Erythroblast (primary cell): ENCODE measurements around the gene RIC1.

Experiments
- GATA1 ChIP-seq: IDR thresholded peaks from 2 replicates; pipeline ENCODE4 v1.6.1; 2011; ENCODE audit warnings: low read depth, mild to moderate bottlenecking, control low read depth, low read length, moderate library complexity
- POLR2A ChIP-seq: IDR thresholded peaks from 2 replicates; pipeline ENCODE4 v1.6.1; 2011; ENCODE audit warnings: mild to moderate bottlenecking, low read length

- TF ChIP-seq POLR2A (no peak), GATA1 (no peak)
These were observed 21.6 kb downstream of the RIC1 start for GRCh38 chr9:5650356-5651105.
